Keratinocyte (primary cell): ENCODE data around the gene TTC38. TPM values are rescaled to one million over a fixed set of nuclear protein-coding genes. Genes with fewer than 3 reads are reported as not detected.

Experiments used
- DNase-seq: peaks from one replicate; pipeline ENCODE4 v3.0.0-alpha.2; 2011; ENCODE audit warnings: low read depth, missing footprints, low spot score
- FAIRE-seq: peaks from 2 replicates; lab custom pipeline; 2011; peaks lifted over from hg19 to GRCh38; lab: Jason Lieb, UNC
- H2AFZ ChIP-seq: 2 replicates; pipeline ENCODE4 v1.6.0; 2012; ENCODE audit warnings: low read length, control low read depth, inconsistent platforms; ENCODE audit not compliant: control insufficient read depth
- H3K27ac ChIP-seq: 2 replicates; pipeline ENCODE4 v1.5.1; 2011; ENCODE audit warnings: low read length; ENCODE audit not compliant: control insufficient read depth, insufficient read depth
- H3K27me3 ChIP-seq: 3 replicates; pipeline ENCODE4 v1.6.0; 2011; ENCODE audit warnings: low read length; ENCODE audit not compliant: control insufficient read depth, insufficient read depth; ENCODE audit errors: extremely low read depth
- H3K36me3 ChIP-seq, 2 experiments: 2 replicates in 1 of 2; 3 replicates in 1 of 2; pipeline ENCODE4 v1.5.1; 2011; ENCODE audit warnings: low read length in 2 of 2, mild to moderate bottlenecking in 1 of 2; ENCODE audit not compliant: control insufficient read depth in 2 of 2, insufficient read depth in 2 of 2; ENCODE audit errors: extremely low read depth in 1 of 2
- H3K4me1 ChIP-seq: 3 replicates; pipeline ENCODE4 v1.5.1; 2011; ENCODE audit warnings: low read length; ENCODE audit not compliant: control insufficient read depth, insufficient read depth; ENCODE audit errors: extremely low read depth
- H3K4me2 ChIP-seq: 3 replicates; pipeline ENCODE4 v1.6.0; 2011; ENCODE audit warnings: low read depth, low read length; ENCODE audit not compliant: control insufficient read depth, insufficient read depth; ENCODE audit errors: extremely low read depth
- H3K4me3 ChIP-seq, 3 experiments: fragments of 200-600 bp in 1 of 3; sonication (generic) in 1 of 3; 2 replicates in 2 of 3; 3 replicates in 1 of 3; pipeline ENCODE4 v1.5.1; 2011 to 2016; ENCODE audit warnings: low read length in 3 of 3, mild to moderate bottlenecking in 3 of 3, control low read depth in 2 of 3, inconsistent platforms in 1 of 3, low read depth in 1 of 3, mixed read lengths in 1 of 3, mixed run types in 1 of 3, moderate library complexity in 1 of 3; ENCODE audit not compliant: control insufficient read depth in 2 of 3, insufficient read depth in 2 of 3; ENCODE audit errors: extremely low read depth in 1 of 3
- H3K79me2 ChIP-seq: 2 replicates; pipeline ENCODE4 v1.6.0; 2012; ENCODE audit warnings: low read length; ENCODE audit not compliant: control insufficient read depth, insufficient read depth
- H3K9ac ChIP-seq: 3 replicates; pipeline ENCODE4 v1.6.0; 2011; ENCODE audit warnings: low read length; ENCODE audit not compliant: control insufficient read depth, insufficient read depth; ENCODE audit errors: extremely low read depth
- H3K9me1 ChIP-seq: 3 replicates; pipeline ENCODE4 v1.6.0; 2011; ENCODE audit warnings: low read length; ENCODE audit not compliant: control insufficient read depth, insufficient read depth; ENCODE audit errors: extremely low read depth
- H3K9me3 ChIP-seq: 2 replicates; pipeline ENCODE4 v1.5.1; 2012; ENCODE audit warnings: low read depth, low read length; ENCODE audit not compliant: control insufficient read depth
- H4K20me1 ChIP-seq: 3 replicates; pipeline ENCODE4 v1.6.0; 2011; ENCODE audit warnings: low read length; ENCODE audit not compliant: control insufficient read depth, insufficient read depth; ENCODE audit errors: extremely low read depth
- EZH2 ChIP-seq: IDR thresholded peaks from one replicate; pipeline ENCODE4 v1.6.1; 2012; ENCODE audit warnings: inconsistent platforms, mild to moderate bottlenecking, low read length, moderate library complexity
- dilution Hi-C: fragments of 300-500 bp; cut with MboI; formaldehyde crosslinking; loops from one replicate; pipeline ENCODE4 v1.7.0; 2020; ENCODE audit warnings: low sequenced_read_pairs; ENCODE audit not compliant: extremely low pct_ligation_motif_present
- polyA plus RNA-seq, 5 experiments: library from polyadenylated mRNA; depleted of rRNA in 3 of 5; stranded (reverse) in 3 of 5; stranded (forward) in 1 of 5; unstranded in 1 of 5; fragments of >200 nt; gene quantifications; 1 replicate in 1 of 5; 2 replicates in 3 of 5; 3 replicates in 1 of 5; pipeline versions ENCODE4 v1.2.1 to v1.2.3, GENCODE V29; 2011 to 2012; ENCODE audit warnings: missing spikeins in 2 of 5, low read depth in 1 of 5, low replicate concordance in 1 of 5
- TF ChIP-seq, protein P1 (sequence below), 3 experiments: IDR thresholded peaks in 1 of 3; conservative IDR thresholded peaks in 1 of 3; optimal IDR thresholded peaks in 1 of 3; 2 replicates in 2 of 3; 3 replicates in 1 of 3; pipeline versions ENCODE3 to v1.5.1; 2011; ENCODE audit warnings: low read length in 3 of 3, mild to moderate bottlenecking in 3 of 3, moderate library complexity in 2 of 3, control low read depth in 1 of 3, inconsistent platforms in 1 of 3; ENCODE audit not compliant: insufficient read depth in 2 of 3; ENCODE audit errors: extremely low read depth in 1 of 3

TTC38 gene
- polyA plus RNA-seq, 1 donor (not counting 4 experiments of a cell fraction or from before 2014, with no cell fraction given) = 11.4 TPM

DNA sequence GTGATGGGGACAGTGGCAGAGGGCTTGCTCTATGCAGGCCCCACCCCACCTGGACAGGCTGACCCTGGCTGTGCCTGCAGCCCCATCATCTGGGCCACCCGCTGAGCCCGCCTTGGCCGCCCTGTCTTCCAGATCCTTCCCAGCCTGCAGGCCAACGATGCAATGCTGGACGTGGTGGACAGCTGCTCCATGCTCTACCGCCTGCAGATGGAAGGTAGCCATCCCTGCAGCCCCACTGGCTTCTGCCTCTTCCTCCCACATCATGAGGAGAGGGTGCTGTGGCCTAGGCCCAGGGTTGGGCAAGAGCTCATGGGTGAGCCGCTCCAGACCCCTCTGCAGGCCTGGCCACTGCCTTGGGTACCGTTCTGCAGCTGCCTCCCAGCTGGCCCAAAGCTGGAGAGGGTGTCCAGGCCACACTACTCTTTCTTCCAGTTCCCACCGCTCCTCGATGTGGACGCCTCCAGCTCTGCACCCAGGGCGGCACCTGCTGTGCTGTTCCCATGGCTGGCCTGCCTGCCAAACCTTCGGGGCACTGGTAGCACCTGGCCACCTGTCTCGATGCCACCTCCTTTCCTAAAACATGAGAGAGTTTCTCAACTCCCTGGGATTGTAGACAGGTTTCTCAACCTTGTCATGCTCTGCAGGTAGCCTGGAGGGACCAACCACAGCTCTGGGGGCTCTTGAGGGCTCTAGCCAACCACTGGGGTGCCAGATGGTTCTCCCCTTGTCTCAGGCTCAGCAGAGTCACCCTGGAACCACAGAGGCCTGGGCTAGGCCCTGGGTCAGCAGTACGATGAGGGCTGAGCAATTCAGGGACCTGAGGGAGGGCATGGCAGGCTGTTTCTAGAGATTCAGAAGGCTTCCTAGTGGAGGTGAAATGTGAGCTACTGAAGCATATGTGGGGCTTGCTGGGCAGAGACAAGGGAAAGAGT is 19.4 kb downstream of the TTC38 start:
- TF ChIP-seq EZH2 = no peak
- TF ChIP-seq, protein P1, sequence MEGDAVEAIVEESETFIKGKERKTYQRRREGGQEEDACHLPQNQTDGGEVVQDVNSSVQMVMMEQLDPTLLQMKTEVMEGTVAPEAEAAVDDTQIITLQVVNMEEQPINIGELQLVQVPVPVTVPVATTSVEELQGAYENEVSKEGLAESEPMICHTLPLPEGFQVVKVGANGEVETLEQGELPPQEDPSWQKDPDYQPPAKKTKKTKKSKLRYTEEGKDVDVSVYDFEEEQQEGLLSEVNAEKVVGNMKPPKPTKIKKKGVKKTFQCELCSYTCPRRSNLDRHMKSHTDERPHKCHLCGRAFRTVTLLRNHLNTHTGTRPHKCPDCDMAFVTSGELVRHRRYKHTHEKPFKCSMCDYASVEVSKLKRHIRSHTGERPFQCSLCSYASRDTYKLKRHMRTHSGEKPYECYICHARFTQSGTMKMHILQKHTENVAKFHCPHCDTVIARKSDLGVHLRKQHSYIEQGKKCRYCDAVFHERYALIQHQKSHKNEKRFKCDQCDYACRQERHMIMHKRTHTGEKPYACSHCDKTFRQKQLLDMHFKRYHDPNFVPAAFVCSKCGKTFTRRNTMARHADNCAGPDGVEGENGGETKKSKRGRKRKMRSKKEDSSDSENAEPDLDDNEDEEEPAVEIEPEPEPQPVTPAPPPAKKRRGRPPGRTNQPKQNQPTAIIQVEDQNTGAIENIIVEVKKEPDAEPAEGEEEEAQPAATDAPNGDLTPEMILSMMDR (optimal IDR thresholded peaks at IDR 0.05 in 1 of 3, IDR thresholded peaks at IDR 0.05 in 1 of 3, conservative IDR thresholded peaks at IDR 0.05 in 1 of 3; ENCODE audit: extremely low read depth in 1 of 3, insufficient read depth in 2 of 3, low read length in 3 of 3) = no peak
- dilution Hi-C loops = no loop called here

DNA sequence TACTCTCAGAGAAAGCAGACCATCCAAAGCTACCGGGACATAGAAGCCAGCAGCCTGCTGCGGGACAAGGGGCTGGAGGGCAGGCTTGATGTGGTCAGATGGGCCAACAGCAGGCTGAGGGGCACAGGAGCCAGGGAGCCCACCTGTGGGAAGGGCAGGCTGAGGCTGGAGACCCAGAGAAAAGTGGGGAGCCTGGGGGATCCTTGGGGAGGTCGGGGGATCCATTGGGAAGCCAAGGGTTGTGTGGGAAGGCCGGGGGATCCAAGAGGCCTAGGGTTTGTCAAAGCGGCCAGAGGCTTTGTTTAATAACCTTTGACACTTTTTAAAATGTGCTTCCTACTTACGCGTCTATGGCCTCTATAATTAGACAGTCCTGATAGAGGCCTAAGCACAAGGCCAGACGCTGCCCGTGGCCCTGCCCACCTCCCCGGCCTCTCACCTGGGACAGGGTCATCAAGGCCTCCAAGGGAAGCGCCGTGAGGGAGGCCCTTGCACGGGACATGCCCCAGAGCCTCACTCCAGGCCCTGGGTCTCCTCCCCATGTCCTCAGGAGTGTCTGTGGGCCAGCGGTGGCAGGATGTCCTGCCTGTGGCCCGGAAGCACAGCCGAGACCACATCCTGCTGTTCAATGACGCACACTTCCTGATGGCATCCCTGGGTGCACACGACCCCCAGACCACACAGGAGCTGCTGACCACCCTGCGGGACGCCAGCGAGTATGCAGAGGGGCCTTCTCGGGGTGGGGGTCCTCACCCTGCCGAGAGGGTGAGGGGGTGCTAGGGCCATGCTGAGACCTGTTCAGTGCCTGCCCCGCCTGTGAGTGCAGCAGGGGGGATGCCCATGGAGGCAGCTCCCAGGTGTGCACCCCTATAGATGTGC is 20.3 kb downstream of the TTC38 start:
- TF ChIP-seq, protein P1 (optimal IDR thresholded peaks at IDR 0.05 in 1 of 3, IDR thresholded peaks at IDR 0.05 in 1 of 3, conservative IDR thresholded peaks at IDR 0.05 in 1 of 3; ENCODE audit: extremely low read depth in 1 of 3, insufficient read depth in 2 of 3, low read length in 3 of 3) = no peak
- TF ChIP-seq EZH2 = no peak
- H3K27ac ChIP-seq = no peak overlapping the region
- H3K4me3 ChIP-seq = no peak overlapping the region

More for the DNA sequence above, 19.4 kb downstream of the TTC38 start:
- no peaks in the 10 kb centered on the region for H3K9me3 ChIP-seq
- H4K20me1 ChIP-seq = no peaks in the 10 kb centered on the region
- no peak overlapping the region for H2AFZ ChIP-seq
- peaks cover 4% of the 10 kb centered on the region for H3K27me3 ChIP-seq
- no peaks in the 10 kb centered on the region for H3K79me2 ChIP-seq
- peaks cover 0 to 7% of the 10 kb centered on the region in 2 experiments for H3K36me3 ChIP-seq
- H3K27ac ChIP-seq = no peak overlapping the region
- H3K9me1 ChIP-seq = no peaks in the 10 kb centered on the region
- FAIRE-seq (no peak), DNase-seq (no peak)
- H3K4me2 ChIP-seq = no peak overlapping the region
- H3K4me1 ChIP-seq = peaks cover 7% of the 10 kb centered on the region
- H3K4me3 ChIP-seq = no peak overlapping the region
- H3K9ac ChIP-seq = no peak overlapping the region

More for the DNA sequence above, 20.3 kb downstream of the TTC38 start:
- Histone ChIP-seq H3K9ac (no peak overlapping the region), H3K4me1 (peaks cover 7% of the 10 kb centered on the region), H4K20me1 (no peaks in the 10 kb centered on the region), H3K36me3 (peaks cover 3 to 12% of the 10 kb centered on the region in 2 experiments), H3K9me3 (no peaks in the 10 kb centered on the region), H3K9me1 (no peaks in the 10 kb centered on the region), H3K27me3 (peaks cover 4% of the 10 kb centered on the region), H2AFZ (no peak overlapping the region), H3K79me2 (no peaks in the 10 kb centered on the region), H3K4me2 (no peak overlapping the region)
- DNase-seq (no peak), FAIRE-seq (no peak)
- dilution Hi-C loops = no loop called here
